Measurements from ENCODE around the gene DCLRE1B.
A peak's percentile ranks its signal among the peaks of the same experiment; 100 is the strongest.

Gene DCLRE1B

GRCh38 chr1:113903501-113904292 is 1.4 kb upstream of the DCLRE1B start:
- peak overlapping the region; percentile 69 for H3K4me3 ChIP-seq (ENCODE audit: low read depth, low read length)
- H3K36me3 ChIP-seq (ENCODE audit: control insufficient read depth in 2 of 2, insufficient read depth in 1 of 2, low read length in 2 of 2) = peaks cover 6 to 64% of the 10 kb centered on the region in 2 experiments
- ChIA-PET CTCF (interaction anchor here (0.5 to 2.1 kb wide), 9 partner anchors 8 to 446 kb away, joined by 3 to 17 read pairs (median 3); partner anchors contain the start of gene HIPK1), POLR2A (interaction anchor here (0.7 to 4.9 kb wide), 7 partner anchors 13 to 146 kb away, joined by 3 to 84 read pairs (median 4); partner anchors contain the start of genes HIPK1 and RSBN1)
- H3K27ac ChIP-seq (ENCODE audit: extremely low read depth, low read depth, low read length) = no peak overlapping the region; the same call in 1 of the 2 replicates
- no peaks in the 10 kb centered on the region for H3K4me1 ChIP-seq (ENCODE audit: control insufficient read depth, insufficient read depth, low read length)
- TF ChIP-seq ZBTB20 (tag by site-specific recombination; IDR thresholded peaks at IDR 0.05) (peak; percentile 94), ZNF596 (tag by site-specific recombination; IDR thresholded peaks at IDR 0.05) (no peak)
- no peaks in the 10 kb centered on the region for H3K9me3 ChIP-seq (ENCODE audit: control insufficient read depth, insufficient read depth, low read depth, low read length)

- H3K9me3 ChIP-seq (ENCODE audit: control insufficient read depth, insufficient read depth, low read depth, low read length) = no peaks in the 10 kb centered on the region
- peaks cover 9 to 64% of the 10 kb centered on the region in 2 experiments for H3K36me3 ChIP-seq (ENCODE audit: control insufficient read depth in 2 of 2, insufficient read depth in 1 of 2, low read length in 2 of 2)
- H3K27ac ChIP-seq (ENCODE audit: extremely low read depth, low read depth, low read length) = peak overlapping the region; percentile 47
- CTCF ChIA-PET = interaction anchor here (0.5 to 2.1 kb wide), 9 partner anchors 9 to 446 kb away, joined by 3 to 17 read pairs (median 3); partner anchors contain the start of gene HIPK1
- peak overlapping the region; percentile 69 for H3K4me3 ChIP-seq (ENCODE audit: low read depth, low read length)
- no peaks in the 10 kb centered on the region for H3K4me1 ChIP-seq (ENCODE audit: control insufficient read depth, insufficient read depth, low read length)
- POLR2A ChIA-PET = interaction anchor here (0.7 to 4.9 kb wide), 8 partner anchors 11 to 146 kb away, joined by 3 to 84 read pairs (median 4); partner anchors contain the start of genes HIPK1 and RSBN1
- TF ChIP-seq MZF1 (tag by site-specific recombination; IDR thresholded peaks at IDR 0.05; ENCODE audit: borderline replicate concordance) = peak; percentile 76; the same call in 1 of the 2 replicates
- 0 out of 2 replicates have a peak, but pooled peaks have one; percentile 48 for TF ChIP-seq ZBTB48 (tag by site-specific recombination; IDR thresholded peaks at IDR 0.05)
- TF ChIP-seq ZXDB (tag by site-specific recombination; IDR thresholded peaks at IDR 0.05) = no peak
- peak; percentile 7; the same call in 1 of the 2 replicates for TF ChIP-seq PRDM10 (tag by site-specific recombination; IDR thresholded peaks at IDR 0.05)
- no peak for TF ChIP-seq GLI2 (tag by site-specific recombination; IDR thresholded peaks at IDR 0.05; ENCODE audit: borderline replicate concordance, low read depth)
- no peak for TF ChIP-seq ZNF16 (tag by site-specific recombination; IDR thresholded peaks at IDR 0.05; ENCODE audit: low read depth)
- no peak for TF ChIP-seq HOXD13 (CRISPR knock-in tag; IDR thresholded peaks at IDR 0.05; ENCODE audit: borderline replicate concordance)
- no peak for TF ChIP-seq TSHZ1 (tag by site-specific recombination; IDR thresholded peaks at IDR 0.05; ENCODE audit: borderline replicate concordance)
- TF ChIP-seq PRDM4 (tag by site-specific recombination; IDR thresholded peaks at IDR 0.05) = no peak
- peak; percentile 97 for TF ChIP-seq ZNF10 (tag by site-specific recombination; IDR thresholded peaks at IDR 0.05)
- 0 out of 2 replicates have a peak, but pooled peaks have one; percentile 30 for TF ChIP-seq REST (tag by site-specific recombination; IDR thresholded peaks at IDR 0.05)
- TF ChIP-seq ZNF580 (tag by site-specific recombination; IDR thresholded peaks at IDR 0.05) = 0 out of 2 replicates have a peak, but pooled peaks have one; percentile 39
Observed at GRCh38 chr1:113904293-113904673, 843 bp upstream of the DCLRE1B start.

All from HEK293 (cell line).